ENCODE measurements around the gene AGBL1. TPM values are rescaled to one million over a fixed set of nuclear protein-coding genes. Genes with fewer than 3 reads are reported as not detected.

Gene AGBL1
- total RNA-seq, 1 donor from 2014 or later = 5.5 TPM

DNA sequence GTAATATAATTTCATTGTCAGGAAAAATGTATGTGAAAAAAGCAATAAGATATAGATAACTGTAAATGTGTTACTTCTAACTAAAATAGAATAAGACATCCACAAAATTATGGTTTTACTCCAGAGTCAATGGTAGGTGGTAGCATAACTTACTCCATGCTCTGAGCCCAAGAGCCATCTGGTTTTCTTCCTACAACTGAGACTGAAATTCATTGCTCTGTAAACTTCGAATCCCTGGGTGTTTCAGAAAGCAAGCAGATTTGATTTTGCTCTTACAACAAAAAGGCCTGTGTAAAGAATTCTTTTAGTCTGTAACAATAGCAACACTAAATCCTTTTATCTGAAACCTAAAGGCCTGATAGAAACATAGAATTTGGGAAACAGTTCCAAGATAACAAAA is 805.9 kb downstream of the AGBL1 start:
- no peaks in the 10 kb centered on the region for H3K36me3 Mint-ChIP-seq
- H2AFZ ChIP-seq (replicated peaks) = no peak overlapping the region

DNA sequence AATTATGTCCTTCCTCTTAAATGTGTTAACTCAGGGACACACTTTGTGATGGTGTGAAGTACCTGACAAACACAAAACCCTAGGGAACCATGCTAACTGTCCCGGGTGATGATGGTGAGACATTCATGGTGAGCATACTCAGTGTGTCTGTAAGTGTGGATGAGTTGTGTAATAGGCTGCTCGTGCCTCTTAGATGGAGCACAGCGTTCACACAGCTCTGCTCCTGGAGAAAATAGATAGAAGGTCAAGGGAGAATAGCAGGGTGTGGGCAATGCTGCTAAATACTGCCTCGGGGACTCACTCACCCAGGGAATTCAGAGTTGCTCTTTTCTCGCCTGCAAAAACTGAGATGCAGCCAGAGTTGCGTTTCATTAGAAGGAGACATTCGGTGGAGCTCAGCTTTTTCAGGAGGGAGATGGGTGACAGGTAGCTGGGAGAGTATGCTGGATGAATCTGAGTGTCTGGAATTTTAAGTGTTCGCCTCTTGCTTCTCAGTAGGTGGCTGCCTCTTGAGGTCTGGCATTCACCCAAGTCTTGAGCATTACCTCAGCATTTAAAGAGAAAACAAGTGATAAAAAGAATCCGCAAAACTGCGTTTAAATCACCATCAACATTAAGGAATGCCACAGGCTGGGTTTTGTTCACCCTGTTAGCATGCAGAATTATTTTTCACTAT is 813.2 kb downstream of the AGBL1 start:
- H2AFZ ChIP-seq (replicated peaks) = no peak overlapping the region
- no peak overlapping the region for H3K4me3 ChIP-seq
- H3K79me2 ChIP-seq (ENCODE audit: low read depth) = no peaks in the 10 kb centered on the region
- no peaks in the 10 kb centered on the region for H3F3A ChIP-seq (ENCODE audit: low read depth)
- Mint-ChIP-seq H3K27me3 (ENCODE audit: insufficient read depth, low read depth) (no peaks in the 10 kb centered on the region), H3K4me1 (peaks cover 5% of the 10 kb centered on the region), H3K27ac (no peak overlapping the region), H3K9me3 (no peaks in the 10 kb centered on the region), H3K36me3 (no peaks in the 10 kb centered on the region), H3K4me3 (no peak overlapping the region)
- no peak overlapping the region for H3K9ac ChIP-seq
- H3K4me2 ChIP-seq = no peak overlapping the region
- TF ChIP-seq, protein P1, sequence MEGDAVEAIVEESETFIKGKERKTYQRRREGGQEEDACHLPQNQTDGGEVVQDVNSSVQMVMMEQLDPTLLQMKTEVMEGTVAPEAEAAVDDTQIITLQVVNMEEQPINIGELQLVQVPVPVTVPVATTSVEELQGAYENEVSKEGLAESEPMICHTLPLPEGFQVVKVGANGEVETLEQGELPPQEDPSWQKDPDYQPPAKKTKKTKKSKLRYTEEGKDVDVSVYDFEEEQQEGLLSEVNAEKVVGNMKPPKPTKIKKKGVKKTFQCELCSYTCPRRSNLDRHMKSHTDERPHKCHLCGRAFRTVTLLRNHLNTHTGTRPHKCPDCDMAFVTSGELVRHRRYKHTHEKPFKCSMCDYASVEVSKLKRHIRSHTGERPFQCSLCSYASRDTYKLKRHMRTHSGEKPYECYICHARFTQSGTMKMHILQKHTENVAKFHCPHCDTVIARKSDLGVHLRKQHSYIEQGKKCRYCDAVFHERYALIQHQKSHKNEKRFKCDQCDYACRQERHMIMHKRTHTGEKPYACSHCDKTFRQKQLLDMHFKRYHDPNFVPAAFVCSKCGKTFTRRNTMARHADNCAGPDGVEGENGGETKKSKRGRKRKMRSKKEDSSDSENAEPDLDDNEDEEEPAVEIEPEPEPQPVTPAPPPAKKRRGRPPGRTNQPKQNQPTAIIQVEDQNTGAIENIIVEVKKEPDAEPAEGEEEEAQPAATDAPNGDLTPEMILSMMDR (IDR thresholded peaks at IDR 0.05) = no peak
- TF ChIP-seq EZH2 (IDR thresholded peaks at IDR 0.05) (no peak), EZH2phosphoT487 (IDR thresholded peaks at IDR 0.05) (no peak)
- H3K27ac ChIP-seq = no peak overlapping the region
- no peaks in the 10 kb centered on the region for H3K27me3 ChIP-seq
- DNase-seq (ENCODE audit: low spot score) = no peak
- no peaks in the 10 kb centered on the region for H3K9me3 ChIP-seq (ENCODE audit: low read depth)
- H3K4me1 ChIP-seq = no peaks in the 10 kb centered on the region
- no peaks in the 10 kb centered on the region for H4K20me1 ChIP-seq (ENCODE audit: low read depth)
- no peaks in the 10 kb centered on the region for H3K36me3 ChIP-seq

More for the DNA sequence above, 805.9 kb downstream of the AGBL1 start:
- no peak for DNase-seq (ENCODE audit: low spot score)
- Histone ChIP-seq H3K27me3 (no peaks in the 10 kb centered on the region), H3K4me1 (no peaks in the 10 kb centered on the region), H3K9ac (no peak overlapping the region), H3K4me2 (no peak overlapping the region), H3F3A (ENCODE audit: low read depth) (no peaks in the 10 kb centered on the region), H3K9me3 (ENCODE audit: low read depth) (no peaks in the 10 kb centered on the region), H3K27ac (no peak overlapping the region), H3K36me3 (no peaks in the 10 kb centered on the region), H4K20me1 (ENCODE audit: low read depth) (no peaks in the 10 kb centered on the region), H3K4me3 (no peak overlapping the region), H3K79me2 (ENCODE audit: low read depth) (no peaks in the 10 kb centered on the region)
- no peak overlapping the region for H3K27ac Mint-ChIP-seq
- H3K4me1 Mint-ChIP-seq = no peaks in the 10 kb centered on the region
- TF ChIP-seq, protein P1 (IDR thresholded peaks at IDR 0.05) = no peak
- no peak for TF ChIP-seq EZH2 (IDR thresholded peaks at IDR 0.05)
- TF ChIP-seq EZH2phosphoT487 (IDR thresholded peaks at IDR 0.05) = no peak
- no peak overlapping the region for H3K4me3 Mint-ChIP-seq
- H3K9me3 Mint-ChIP-seq = no peaks in the 10 kb centered on the region
- no peaks in the 10 kb centered on the region for H3K27me3 Mint-ChIP-seq (ENCODE audit: insufficient read depth, low read depth)

DNA sequence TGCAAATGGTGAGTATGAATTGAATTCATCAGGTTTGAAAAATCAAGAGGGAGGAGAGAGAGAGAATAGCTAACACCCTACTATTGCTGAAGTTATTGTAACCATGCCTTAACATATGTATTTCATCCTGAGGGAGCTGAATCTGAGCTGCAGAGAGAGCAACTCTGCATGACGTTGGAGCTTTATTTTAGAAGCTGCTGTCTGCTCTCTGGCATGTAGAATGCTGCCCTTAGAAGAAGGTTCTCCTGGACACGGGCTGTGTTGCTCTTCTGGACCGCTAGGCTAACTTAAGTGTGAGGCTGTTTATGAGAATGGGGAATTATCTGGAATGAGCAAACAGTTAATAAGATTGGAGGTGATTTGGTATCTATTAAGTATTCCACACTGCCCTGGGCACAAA is 814.6 kb downstream of the AGBL1 start:
- Mint-ChIP-seq H3K4me1 (peaks cover 5% of the 10 kb centered on the region), H3K27me3 (ENCODE audit: insufficient read depth, low read depth) (no peaks in the 10 kb centered on the region), H3K36me3 (no peaks in the 10 kb centered on the region), H3K27ac (no peak overlapping the region), H3K4me3 (no peak overlapping the region), H3K9me3 (peaks cover 4% of the 10 kb centered on the region)
- no peaks in the 10 kb centered on the region for H4K20me1 ChIP-seq (ENCODE audit: low read depth)
- H3K36me3 ChIP-seq = no peaks in the 10 kb centered on the region
- no peaks in the 10 kb centered on the region for H3K9me3 ChIP-seq (ENCODE audit: low read depth)
- no peak overlapping the region for H3K27ac ChIP-seq
- H2AFZ ChIP-seq (replicated peaks) = no peak overlapping the region
- H3F3A ChIP-seq (ENCODE audit: low read depth) = no peaks in the 10 kb centered on the region
- no peak overlapping the region for H3K9ac ChIP-seq
- TF ChIP-seq EZH2 (IDR thresholded peaks at IDR 0.05) (no peak), EZH2phosphoT487 (IDR thresholded peaks at IDR 0.05) (no peak)
- TF ChIP-seq, protein P1 (IDR thresholded peaks at IDR 0.05) = no peak
- no peak overlapping the region for H3K4me3 ChIP-seq
- H3K4me2 ChIP-seq = no peak overlapping the region
- no peaks in the 10 kb centered on the region for H3K79me2 ChIP-seq (ENCODE audit: low read depth)
- no peaks in the 10 kb centered on the region for H3K27me3 ChIP-seq
- DNase-seq (ENCODE audit: low spot score) = no peak
- H3K4me1 ChIP-seq = no peaks in the 10 kb centered on the region

Measured in neural progenitor cell (in vitro differentiated cells).